WTC11 (cell line): ENCODE measurements around the gene CCDC167.

Source experiments
- ATF2 ChIP-seq: sonication (generic); formaldehyde crosslinking; IDR thresholded peaks from 2 replicates; pipeline ENCODE4 v1.8.1; 2022; ENCODE audit warnings: low read depth, missing genetic modification reagents, borderline replicate concordance
- CTCF ChIP-seq: fragments of 200-600 bp; IDR thresholded peaks from 2 replicates; pipeline ENCODE4 v1.8.0; 2022; ENCODE audit warnings: antibody characterized with exemption
- ELF4 ChIP-seq: sonication (generic); formaldehyde crosslinking; IDR thresholded peaks from 2 replicates; pipeline ENCODE4 v1.8.1; 2022; ENCODE audit warnings: low read depth, mild to moderate bottlenecking, moderate library complexity, missing genetic modification reagents
- ZNF423 ChIP-seq: fragments of 250-450 bp; sonication (Bioruptor Pico); IDR thresholded peaks from 2 replicates; pipeline ENCODE4 v2.1.2; 2022; ENCODE audit warnings: mild to moderate bottlenecking, moderate library complexity

GRCh38 chr6:37504024-37504423 lies 4.3 kb upstream of the CCDC167 start:
- no peak for TF ChIP-seq CTCF
- no peak for TF ChIP-seq ZNF423 (CRISPR knock-in tag)
- TF ChIP-seq ATF2 (CRISPR knock-in tag) = no peak
- TF ChIP-seq ELF4 = no peak
